ENCODE results near the gene KLKB1.
"Not testable (repeated sequence)": the region's sequence is repeated elsewhere in the genome, so short reads cannot be mapped to it uniquely, and the experiment has no call there.

GRCh38 chr4:186242031-186242430 lies 14.7 kb downstream of the KLKB1 start:
- not testable (repeated sequence) for TF ChIP-seq CTCF, POLR2A, EP300 (IDR thresholded peaks at IDR 0.05)
